GM19328 (cell line): ENCODE results near the gene STUM.

ENCODE experiments used
- ATAC-seq: cut with Tn5 transposase; IDR thresholded peaks from one replicate; pipeline ENCODE4 v1.9.1; 2021; ENCODE audit warnings: mild to moderate bottlenecking, moderate library complexity; ENCODE audit not compliant: unreplicated experiment

Gene STUM

GRCh38 chr1:226533220-226533619 is 15.3 kb upstream of the STUM start:
- no peak for ATAC-seq

GRCh38 chr1:226534098-226534497 is 14.5 kb upstream of the STUM start:
- ATAC-seq: no peak

DNA sequence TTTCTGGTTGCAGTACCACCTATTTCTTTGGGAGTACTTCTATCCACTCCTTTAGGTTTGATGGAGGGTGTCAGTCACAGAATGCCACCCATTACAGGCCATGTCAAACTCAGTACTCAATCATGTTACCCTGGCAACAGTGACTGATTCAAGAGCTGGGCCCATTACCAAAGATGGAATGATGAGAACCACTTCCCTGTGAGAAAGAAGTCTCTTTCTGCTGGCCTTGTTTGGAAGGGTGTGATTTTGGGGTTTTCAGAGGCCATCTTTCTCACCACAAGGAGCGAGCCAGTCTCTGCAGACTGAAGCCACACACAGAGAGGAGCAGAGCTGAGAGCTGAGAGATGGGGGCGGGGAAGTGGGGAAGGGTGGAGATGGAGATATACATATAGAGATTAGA is 13.9 kb upstream of the STUM start:
- no peak for ATAC-seq

GRCh38 chr1:226535666-226536065 is 12.9 kb upstream of the STUM start:
- ATAC-seq: no peak

GRCh38 chr1:226541231-226541630 is 7.3 kb upstream of the STUM start:
- no peak for ATAC-seq

GRCh38 chr1:226541631-226542622 is 6.6 kb upstream of the STUM start:
- no peak for ATAC-seq

- no peak for ATAC-seq
Measured at GRCh38 chr1:226542623-226543103, 5.9 kb upstream of the STUM start.

GRCh38 chr1:226545836-226546596 is 2.5 kb upstream of the STUM start:
- no peak for ATAC-seq

- ATAC-seq: no peak
Measured at GRCh38 chr1:226546926-226547325, 1.6 kb upstream of the STUM start.

DNA sequence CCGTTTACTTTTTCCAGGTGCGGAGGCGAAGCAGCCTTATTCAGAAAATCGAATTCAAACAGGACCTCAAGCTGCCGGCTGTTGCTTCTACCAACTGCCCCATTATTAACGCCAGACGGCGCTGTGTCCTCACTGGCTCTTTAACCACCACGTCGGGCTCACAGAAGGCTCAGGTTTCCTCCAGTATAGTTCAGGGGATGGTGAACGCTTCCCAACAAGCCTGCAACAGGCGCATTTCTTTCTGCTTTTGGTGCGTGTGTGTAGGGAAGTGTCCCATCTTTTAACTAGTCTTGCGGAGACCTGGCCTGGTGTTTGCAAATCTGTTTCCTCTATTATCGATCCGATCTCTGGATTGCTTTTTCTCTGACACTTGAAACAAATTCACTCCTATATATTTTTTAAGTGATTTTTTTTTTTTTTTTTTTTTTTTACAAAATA is 791 bp upstream of the STUM start:
- ATAC-seq: no peak

GRCh38 chr1:226549094-226549936 is 751 bp downstream of the STUM start:
- ATAC-seq: no peak

DNA sequence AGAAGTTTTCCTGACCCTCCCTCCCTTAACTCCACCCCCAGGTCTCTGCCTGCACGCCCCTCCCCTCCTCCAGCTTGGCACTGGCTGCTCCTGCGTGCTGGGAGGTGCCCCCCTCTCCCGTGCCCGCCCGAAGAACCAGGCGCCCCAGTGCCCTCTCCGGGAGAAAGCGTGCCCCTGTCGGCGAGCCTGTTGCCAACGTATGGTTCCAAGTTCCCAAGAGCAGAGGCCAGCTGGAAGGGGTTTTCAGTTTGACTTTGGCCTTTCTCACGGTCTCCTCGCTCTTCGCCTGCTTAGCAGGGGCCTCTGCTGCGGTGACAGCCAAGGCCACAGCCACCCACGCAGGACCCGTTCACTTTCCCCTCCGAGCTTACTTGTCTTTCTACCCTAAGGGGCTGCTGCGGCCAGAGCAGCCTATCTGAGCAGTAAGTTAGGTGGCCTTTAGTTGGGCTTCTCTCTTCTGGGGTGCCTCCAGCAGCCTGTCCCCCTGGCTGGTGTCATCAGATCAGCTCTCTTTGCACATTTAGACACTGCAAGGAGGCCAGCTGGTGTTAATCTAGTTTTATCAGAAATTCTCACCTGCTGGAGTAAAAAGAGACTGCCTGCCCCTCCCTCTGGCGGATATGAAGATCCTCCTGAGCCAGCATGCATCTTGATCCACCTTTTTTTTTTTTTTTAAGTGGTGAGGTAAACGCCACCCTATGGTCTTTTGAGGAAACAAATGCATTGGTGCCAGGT is 1.5 kb downstream of the STUM start:
- no peak for ATAC-seq

DNA sequence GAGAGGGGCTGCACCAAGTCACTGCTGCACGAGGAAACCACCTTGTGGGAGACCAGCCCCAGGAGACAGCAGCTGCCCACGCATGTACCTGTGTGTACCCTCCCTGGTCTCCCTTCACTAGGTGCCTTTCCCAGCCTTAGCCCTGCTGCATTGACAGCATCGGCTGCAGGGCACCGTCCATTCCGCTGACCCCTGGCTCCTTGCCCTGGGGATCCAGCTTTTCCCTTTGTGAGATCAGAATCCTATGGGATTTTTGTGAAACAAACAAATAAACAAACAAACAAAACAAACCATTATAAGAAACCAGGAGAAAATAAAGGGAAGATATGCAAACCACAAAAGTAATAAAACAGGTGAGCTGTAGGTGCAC is 2.1 kb downstream of the STUM start:
- ATAC-seq: no peak

DNA sequence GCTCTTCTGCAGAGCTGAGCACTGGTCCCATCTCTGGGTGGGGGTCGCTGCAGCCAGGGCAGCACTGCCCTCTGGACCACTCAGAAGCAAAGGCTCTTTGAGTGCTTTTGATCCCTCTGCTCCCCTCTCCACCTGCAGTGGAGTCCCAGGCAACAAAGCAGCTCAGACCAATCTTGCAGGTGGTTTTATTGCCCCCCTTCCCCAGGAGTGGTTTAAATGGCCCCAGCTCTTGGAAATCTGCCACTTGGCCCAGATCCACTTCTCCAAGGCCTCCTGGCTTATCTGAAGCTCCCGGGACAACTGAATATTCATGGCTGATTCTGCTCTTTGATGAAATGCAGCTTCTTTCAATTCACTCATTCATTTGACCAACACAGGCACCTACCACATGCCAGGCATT is 2.7 kb downstream of the STUM start:
- no peak for ATAC-seq

DNA sequence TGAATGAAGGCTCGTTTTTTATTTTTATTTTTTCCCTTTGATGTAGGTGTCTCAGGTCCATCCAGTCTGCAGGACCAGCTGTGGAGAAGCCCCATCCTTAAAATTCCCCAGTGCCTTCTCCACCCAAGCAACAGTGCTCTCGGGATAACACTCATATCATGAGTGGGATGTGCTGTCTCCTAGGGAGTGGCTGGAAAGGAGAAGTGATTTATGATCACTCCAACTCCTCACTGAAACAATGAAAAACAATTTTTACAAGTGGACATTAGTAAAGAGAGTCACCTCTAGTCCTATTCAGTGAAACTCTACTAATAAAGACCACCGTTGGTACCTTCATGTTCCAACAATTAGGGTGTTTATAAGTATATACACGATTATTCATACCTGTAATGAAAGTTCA is 3.5 kb downstream of the STUM start:
- no peak for ATAC-seq

- ATAC-seq: no peak
Measured at GRCh38 chr1:226553266-226553923, 4.8 kb downstream of the STUM start.

- ATAC-seq: no peak
Measured at GRCh38 chr1:226553924-226554282, 5.3 kb downstream of the STUM start.

GRCh38 chr1:226555092-226555491 is 6.5 kb downstream of the STUM start:
- ATAC-seq: no peak

DNA sequence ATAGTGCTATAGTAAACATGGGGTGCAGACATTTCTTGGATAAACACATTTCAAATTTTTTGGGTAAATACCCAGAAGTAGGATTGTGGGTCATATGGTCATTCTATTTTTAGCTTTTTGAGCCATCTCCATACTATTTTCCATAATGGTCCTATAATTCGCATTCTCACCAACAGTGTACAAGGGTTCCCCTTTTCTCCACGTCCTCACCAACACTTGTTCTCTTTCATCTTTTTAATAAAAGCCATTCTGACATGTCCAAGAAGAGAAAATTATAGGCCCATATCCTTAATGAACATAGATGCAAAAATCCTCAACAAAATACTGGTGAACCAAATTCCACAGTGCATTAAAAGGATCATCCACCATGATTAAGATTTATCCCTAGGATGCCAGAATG is 8.9 kb downstream of the STUM start:
- no peak for ATAC-seq
